Lung (tissue), 12 donors: ENCODE measurements around the gene FRMD4A. TPM values are rescaled to one million over a fixed set of nuclear protein-coding genes. Genes with fewer than 3 reads are reported as not detected.

ENCODE experiments used
- ATAC-seq: fragments of 200-7000 bp; cut with Tn5 transposase; one replicate; pipeline ENCODE4 v1.9.1; 2020; ENCODE audit warnings: moderate number of reproducible peaks; ENCODE audit not compliant: insufficient read depth, low FRiP score
- DNase-seq, 3 donors: peaks; one replicate each; pipeline ENCODE4 v3.0.0-alpha.2; 2013 to 2017
- H3K27ac ChIP-seq, 2 donors: one replicate each; pipeline ENCODE4 v1.5.1; 2013; ENCODE audit warnings: mild to moderate bottlenecking in 2 of 2, moderate library complexity in 2 of 2, control low read depth in 1 of 2, inconsistent platforms in 1 of 2, low read depth in 1 of 2, low read length in 1 of 2
- H3K27me3 ChIP-seq, 3 donors: one replicate each; pipeline ENCODE4 v1.5.1; 2013; ENCODE audit warnings: low read length in 2 of 3; ENCODE audit not compliant: control insufficient read depth in 3 of 3, insufficient read depth in 3 of 3
- H3K36me3 ChIP-seq, 4 donors: one replicate each; pipeline ENCODE4 v1.5.1; 2013; ENCODE audit warnings: low read length in 4 of 4, mild to moderate bottlenecking in 1 of 4, moderate library complexity in 1 of 4; ENCODE audit not compliant: control insufficient read depth in 4 of 4, insufficient read depth in 4 of 4
- H3K4me1 ChIP-seq, 5 donors: one replicate each; pipeline ENCODE4 v1.5.1; 2013; ENCODE audit warnings: low read length in 5 of 5, mild to moderate bottlenecking in 2 of 5, moderate library complexity in 1 of 5; ENCODE audit not compliant: control insufficient read depth in 5 of 5, insufficient read depth in 5 of 5
- H3K4me3 ChIP-seq: one replicate; pipeline ENCODE4 v1.5.1; 2013; ENCODE audit warnings: mild to moderate bottlenecking, control low read depth, moderate library complexity
- H3K9ac ChIP-seq, 2 donors: one replicate each; pipeline ENCODE4 v1.5.1; 2013; ENCODE audit warnings: low read length in 2 of 2, control low read depth in 1 of 2; ENCODE audit not compliant: insufficient read depth in 1 of 2
- H3K9me3 ChIP-seq, 4 donors: one replicate each; pipeline ENCODE4 v1.5.1; 2013; ENCODE audit warnings: low read length in 3 of 4, mild to moderate bottlenecking in 1 of 4, moderate library complexity in 1 of 4; ENCODE audit not compliant: control insufficient read depth in 4 of 4, insufficient read depth in 3 of 4
- CTCF ChIP-seq: IDR thresholded peaks from 2 replicates; pipeline ENCODE4 v1.5.1; 2012; ENCODE audit warnings: mild to moderate bottlenecking; ENCODE audit errors: control extremely low read depth, extremely low read depth
- WGBS, 2 donors: extraction: QIAGEN DNeasy Blood & Tissue Kit; methylation state at CpG; one replicate each; pipeline ENCODE4 v1.1.7; 2013; 5-methylcytosine and 5-hydroxymethylcytosine counted together
- polyA plus RNA-seq, 2 donors: library from polyadenylated mRNA; stranded (reverse); fragments of 200-250 nt; gene quantifications; one replicate each; pipeline ENCODE4 v1.2.1, GENCODE V29; 2013
- total RNA-seq, 2 donors: library from RNA; depleted of rRNA in 1 of 2; stranded (reverse); fragments of >200 nt in 1 of 2; gene quantifications; one replicate each; pipeline ENCODE4 v1.2.1, GENCODE V29; 2014 to 2021
- donor health status: control.
- donor health status: control.
- donor health status: Bipolar disorder and iron deficiency.
- donor health status: healthy.
- donor health status: DM: yes; HTN: yes; CAD: no.

The FRMD4A gene
- total and polyA plus RNA-seq, 4 donors: 12.0 to 64.5 (median 29.3) TPM

GRCh38 chr10:14190702-14191101, 140.0 kb downstream of the FRMD4A start:
- no peaks in the 10 kb centered on the region for H3K4me1 ChIP-seq
- H3K9ac ChIP-seq: no peak overlapping the region
- H3K36me3 ChIP-seq: no peaks in the 10 kb centered on the region
- peaks cover 0 to 32% (median 0%) of the 10 kb centered on the region in 3 donors for H3K27me3 ChIP-seq
- no peak for TF ChIP-seq CTCF
- no peak for DNase-seq
- ATAC-seq: no peak
- no peak overlapping the region for H3K4me3 ChIP-seq
- peaks cover 0 to 2% (median 0%) of the 10 kb centered on the region in 4 donors for H3K9me3 ChIP-seq
- H3K27ac ChIP-seq: no peak overlapping the region
- WGBS, 2 donors: 80 to 94% methylated on average over 4 of the region's 4 CpGs

GRCh38 chr10:14186245-14186644, 144.5 kb downstream of the FRMD4A start:
- peaks cover 0 to 31% (median 8%) of the 10 kb centered on the region in 3 donors for H3K27me3 ChIP-seq
- no peak overlapping the region for H3K9ac ChIP-seq
- TF ChIP-seq CTCF: no peak
- DNase-seq: peak in 1 of 3 donors; percentile 20
- ATAC-seq: no peak
- peaks cover 0 to 2% (median 0%) of the 10 kb centered on the region in 4 donors for H3K9me3 ChIP-seq
- no peaks in the 10 kb centered on the region for H3K36me3 ChIP-seq
- no peak overlapping the region for H3K4me3 ChIP-seq
- no peaks in the 10 kb centered on the region for H3K4me1 ChIP-seq
- H3K27ac ChIP-seq: no peak overlapping the region
- 85 to 89% methylated on average over 6 of the region's 6 CpGs for WGBS, 2 donors

- H3K27me3 ChIP-seq: peaks cover 2 to 27% (median 9%) of the 10 kb centered on the region in 3 donors
- 56 to 61% methylated on average over 7 of the region's 7 CpGs for WGBS, 2 donors
- TF ChIP-seq CTCF: no peak
- H3K9me3 ChIP-seq: peaks cover 0 to 2% (median 0%) of the 10 kb centered on the region in 4 donors
- H3K27ac ChIP-seq: peak overlapping the region in 1 of 2 donors; percentile 9
- H3K36me3 ChIP-seq: no peaks in the 10 kb centered on the region
- no peak overlapping the region for H3K9ac ChIP-seq
- DNase-seq (peak; percentile 37 to 80 (median 60)), ATAC-seq (peak; percentile 32)
- H3K4me3 ChIP-seq: no peak overlapping the region
- H3K4me1 ChIP-seq: no peaks in the 10 kb centered on the region
These were observed 145.2 kb downstream of the FRMD4A start for GRCh38 chr10:14185316-14186045.
